ENCODE data around the gene MTM1.
A peak's percentile ranks its signal among the peaks of the same experiment; 100 is the strongest.

The MTM1 gene

GRCh38 chrX:150693725-150694574 lies 125.5 kb downstream of the MTM1 start:
- peak overlapping the region; percentile 31 for H3K4ac ChIP-seq (ENCODE audit: low read depth, low read length)
- H3K79me1 ChIP-seq (ENCODE audit: low read length), result no peaks in the 10 kb centered on the region
- H3K18ac ChIP-seq (ENCODE audit: low read length), result peak overlapping the region; percentile 80
- H3K4me1 ChIP-seq (ENCODE audit: control insufficient read depth, low read depth, low read length), result no peaks in the 10 kb centered on the region
- no peak overlapping the region for H2AK5ac ChIP-seq (ENCODE audit: low read length)
- H3K56ac ChIP-seq (ENCODE audit: low read length), result peak overlapping the region; percentile 42
- no peak overlapping the region for H2BK5ac ChIP-seq (ENCODE audit: low read length)
- no peaks in the 10 kb centered on the region for H3K36me3 ChIP-seq (ENCODE audit: control insufficient read depth, insufficient read depth, low read length)
- H3K27ac ChIP-seq (ENCODE audit: low read depth, low read length), result no peak overlapping the region
- peak overlapping the region; percentile 19 for H3K9ac ChIP-seq (ENCODE audit: low read length)
- peak; percentile 56 for DNase-seq
- WGBS (ENCODE audit: extremely low coverage, insufficient coverage, low lambda C conversion rate), result no CpG with 5 or more reads among the region's 42 CpGs
- no peak overlapping the region for H3K23ac ChIP-seq (ENCODE audit: low read length)
- H2BK120ac ChIP-seq (ENCODE audit: low read depth, low read length), result no peak overlapping the region
- no peaks in the 10 kb centered on the region for H3K27me3 ChIP-seq (ENCODE audit: insufficient read depth, low read length, poor library complexity)
- H3K4me3 ChIP-seq (ENCODE audit: low read length), result no peak overlapping the region
- H3K79me2 ChIP-seq (ENCODE audit: control insufficient read depth, insufficient read depth, low read length), result no peaks in the 10 kb centered on the region
- no peak overlapping the region for H2BK15ac ChIP-seq (replicated peaks; ENCODE audit: low read depth)
- peak overlapping the region; percentile 15 for H3K4me2 ChIP-seq (ENCODE audit: low read length)
- no peak overlapping the region for H4K8ac ChIP-seq (ENCODE audit: low read depth, low read length)
- H4K5ac ChIP-seq (ENCODE audit: low read length), result no peak overlapping the region

- Histone ChIP-seq H3K4me3 (ENCODE audit: low read length) (no peak overlapping the region), H3K18ac (ENCODE audit: low read length) (no peak overlapping the region), H2AK5ac (ENCODE audit: low read length) (no peak overlapping the region), H3K4me1 (ENCODE audit: control insufficient read depth, low read depth, low read length) (no peaks in the 10 kb centered on the region), H2BK120ac (ENCODE audit: low read depth, low read length) (no peak overlapping the region), H3K4ac (ENCODE audit: low read depth, low read length) (no peak overlapping the region), H3K27ac (ENCODE audit: low read depth, low read length) (no peak overlapping the region), H2BK15ac (replicated peaks; ENCODE audit: low read depth) (no peak overlapping the region), H3K9ac (ENCODE audit: low read length) (no peak overlapping the region), H3K27me3 (ENCODE audit: insufficient read depth, low read length, poor library complexity) (no peaks in the 10 kb centered on the region), H4K5ac (ENCODE audit: low read length) (no peak overlapping the region), H4K8ac (ENCODE audit: low read depth, low read length) (no peak overlapping the region), H3K36me3 (ENCODE audit: control insufficient read depth, insufficient read depth, low read length) (no peaks in the 10 kb centered on the region), H3K4me2 (ENCODE audit: low read length) (no peak overlapping the region), H2BK5ac (ENCODE audit: low read length) (no peak overlapping the region), H3K79me2 (ENCODE audit: control insufficient read depth, insufficient read depth, low read length) (no peaks in the 10 kb centered on the region), H3K23ac (ENCODE audit: low read length) (no peak overlapping the region), H3K79me1 (ENCODE audit: low read length) (no peaks in the 10 kb centered on the region), H3K56ac (ENCODE audit: low read length) (no peak overlapping the region)
- WGBS (ENCODE audit: extremely low coverage, insufficient coverage, low lambda C conversion rate), result no CpG with 5 or more reads among the region's 8 CpGs
- no peak for DNase-seq
Observed at GRCh38 chrX:150694738-150695410, 126.5 kb downstream of the MTM1 start.

- Histone ChIP-seq H3K56ac (ENCODE audit: low read length) (no peak overlapping the region), H2BK15ac (replicated peaks; ENCODE audit: low read depth) (no peak overlapping the region), H3K36me3 (ENCODE audit: control insufficient read depth, insufficient read depth, low read length) (no peaks in the 10 kb centered on the region), H3K4ac (ENCODE audit: low read depth, low read length) (no peak overlapping the region), H3K27ac (ENCODE audit: low read depth, low read length) (no peak overlapping the region), H4K8ac (ENCODE audit: low read depth, low read length) (no peak overlapping the region), H3K27me3 (ENCODE audit: insufficient read depth, low read length, poor library complexity) (no peaks in the 10 kb centered on the region), H3K18ac (ENCODE audit: low read length) (no peak overlapping the region), H3K79me1 (ENCODE audit: low read length) (no peaks in the 10 kb centered on the region), H2BK5ac (ENCODE audit: low read length) (no peak overlapping the region), H3K4me1 (ENCODE audit: control insufficient read depth, low read depth, low read length) (no peaks in the 10 kb centered on the region), H3K9ac (ENCODE audit: low read length) (no peak overlapping the region), H2AK5ac (ENCODE audit: low read length) (no peak overlapping the region), H3K4me3 (ENCODE audit: low read length) (no peak overlapping the region), H2BK120ac (ENCODE audit: low read depth, low read length) (no peak overlapping the region), H3K4me2 (ENCODE audit: low read length) (no peak overlapping the region), H3K23ac (ENCODE audit: low read length) (no peak overlapping the region), H3K79me2 (ENCODE audit: control insufficient read depth, insufficient read depth, low read length) (no peaks in the 10 kb centered on the region), H4K5ac (ENCODE audit: low read length) (no peak overlapping the region)
- WGBS (ENCODE audit: extremely low coverage, insufficient coverage, low lambda C conversion rate), result no CpG with 5 or more reads among the region's 1 CpG
- DNase-seq, result no peak
Observed at GRCh38 chrX:150696331-150696730, 127.9 kb downstream of the MTM1 start.

- Histone ChIP-seq H3K4me2 (ENCODE audit: low read length) (no peak overlapping the region), H3K18ac (ENCODE audit: low read length) (no peak overlapping the region), H3K79me2 (ENCODE audit: control insufficient read depth, insufficient read depth, low read length) (no peaks in the 10 kb centered on the region), H2BK120ac (ENCODE audit: low read depth, low read length) (no peak overlapping the region), H2BK5ac (ENCODE audit: low read length) (no peak overlapping the region), H3K27me3 (ENCODE audit: insufficient read depth, low read length, poor library complexity) (no peaks in the 10 kb centered on the region), H2AK5ac (ENCODE audit: low read length) (no peak overlapping the region), H3K27ac (ENCODE audit: low read depth, low read length) (no peak overlapping the region), H4K5ac (ENCODE audit: low read length) (no peak overlapping the region), H3K36me3 (ENCODE audit: control insufficient read depth, insufficient read depth, low read length) (no peaks in the 10 kb centered on the region), H3K23ac (ENCODE audit: low read length) (no peak overlapping the region), H3K79me1 (ENCODE audit: low read length) (no peaks in the 10 kb centered on the region), H3K4ac (ENCODE audit: low read depth, low read length) (no peak overlapping the region), H4K8ac (ENCODE audit: low read depth, low read length) (no peak overlapping the region), H3K4me1 (ENCODE audit: control insufficient read depth, low read depth, low read length) (no peaks in the 10 kb centered on the region), H3K9ac (ENCODE audit: low read length) (no peak overlapping the region), H3K4me3 (ENCODE audit: low read length) (no peak overlapping the region), H3K56ac (ENCODE audit: low read length) (no peak overlapping the region), H2BK15ac (replicated peaks; ENCODE audit: low read depth) (no peak overlapping the region)
- no peak for DNase-seq
- WGBS (ENCODE audit: extremely low coverage, insufficient coverage, low lambda C conversion rate), result no CpG with 5 or more reads among the region's 4 CpGs
Observed at GRCh38 chrX:150696866-150697265, 128.4 kb downstream of the MTM1 start.

GRCh38 chrX:150697641-150698040 lies 129.2 kb downstream of the MTM1 start:
- DNase-seq, result no peak
- Histone ChIP-seq H4K5ac (ENCODE audit: low read length) (no peak overlapping the region), H3K79me1 (ENCODE audit: low read length) (no peaks in the 10 kb centered on the region), H3K4me1 (ENCODE audit: control insufficient read depth, low read depth, low read length) (no peaks in the 10 kb centered on the region), H3K9ac (ENCODE audit: low read length) (no peak overlapping the region), H2AK5ac (ENCODE audit: low read length) (no peak overlapping the region), H3K27me3 (ENCODE audit: insufficient read depth, low read length, poor library complexity) (no peaks in the 10 kb centered on the region), H3K56ac (ENCODE audit: low read length) (no peak overlapping the region), H3K36me3 (ENCODE audit: control insufficient read depth, insufficient read depth, low read length) (no peaks in the 10 kb centered on the region), H3K4ac (ENCODE audit: low read depth, low read length) (no peak overlapping the region), H3K4me3 (ENCODE audit: low read length) (no peak overlapping the region), H3K18ac (ENCODE audit: low read length) (no peak overlapping the region), H2BK15ac (replicated peaks; ENCODE audit: low read depth) (no peak overlapping the region), H3K4me2 (ENCODE audit: low read length) (no peak overlapping the region), H3K23ac (ENCODE audit: low read length) (no peak overlapping the region), H4K8ac (ENCODE audit: low read depth, low read length) (no peak overlapping the region), H2BK120ac (ENCODE audit: low read depth, low read length) (no peak overlapping the region), H3K79me2 (ENCODE audit: control insufficient read depth, insufficient read depth, low read length) (no peaks in the 10 kb centered on the region), H3K27ac (ENCODE audit: low read depth, low read length) (no peak overlapping the region), H2BK5ac (ENCODE audit: low read length) (no peak overlapping the region)
- WGBS (ENCODE audit: extremely low coverage, insufficient coverage, low lambda C conversion rate), result no CpG with 5 or more reads among the region's 7 CpGs

All from mesendoderm (in vitro differentiated cells).